GM18861 (cell line): ENCODE measurements around the gene CHM.
A peak's percentile ranks its signal among the peaks of the same experiment; 100 is the strongest.
"Not testable (repeated sequence)": the region's sequence is repeated elsewhere in the genome, so short reads cannot be mapped to it uniquely, and the experiment has no call there.

Source experiments
- ATAC-seq: cut with Tn5 transposase; IDR thresholded peaks from one replicate; pipeline ENCODE4 v1.9.1; 2021; ENCODE audit not compliant: unreplicated experiment

The CHM gene

GRCh38 chrX:86047174-86047935 is at the start of gene CHM:
CHM (minus strand) TSS chrX:86047558; CDS start chrX:86047532, 26 bp downstream.
- ATAC-seq, result peak; percentile 98

- ATAC-seq, result no peak
Observed at GRCh38 chrX:86078650-86079049, 31.3 kb upstream of the CHM start.

DNA sequence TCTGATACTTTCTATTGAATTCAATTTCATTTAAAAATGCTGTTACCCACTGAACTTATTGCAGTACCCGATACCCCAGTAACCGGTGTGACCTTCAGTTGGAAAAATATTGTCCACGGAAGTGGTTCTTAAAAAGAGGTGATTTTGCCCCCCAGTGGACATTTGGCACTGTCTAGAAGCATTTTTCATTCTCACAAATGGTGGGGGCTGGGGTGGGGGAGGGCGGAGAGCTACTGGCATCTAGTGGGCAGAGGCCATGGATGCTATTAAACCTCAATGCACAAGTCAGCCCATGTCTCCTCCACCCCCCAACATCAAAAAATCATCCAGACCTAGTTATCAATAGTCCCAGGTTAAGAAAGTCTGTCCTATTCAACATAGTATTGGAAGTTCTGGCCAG is 19.6 kb upstream of the CHM start:
- no peak for ATAC-seq

GRCh38 chrX:86061407-86061806 is 14.0 kb upstream of the CHM start:
- ATAC-seq, result no peak

DNA sequence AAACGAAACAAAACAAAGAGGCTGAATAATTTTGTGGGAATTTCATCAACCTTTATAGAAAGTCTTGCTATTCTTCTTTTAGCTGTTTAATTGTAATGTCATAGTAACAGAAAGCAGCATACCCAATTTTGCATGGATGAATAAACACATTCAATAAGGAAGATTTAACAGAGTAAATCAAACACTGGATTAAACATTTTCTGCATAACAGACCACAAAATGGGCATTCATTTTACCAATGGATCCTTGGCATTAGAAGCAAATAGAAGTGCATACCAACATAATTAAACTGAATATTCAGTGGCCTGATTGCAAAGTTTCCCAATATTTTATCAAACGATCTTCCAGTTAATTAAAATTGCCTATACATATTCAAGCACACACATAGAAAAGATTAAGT is 4.4 kb upstream of the CHM start:
- ATAC-seq, result no peak

DNA sequence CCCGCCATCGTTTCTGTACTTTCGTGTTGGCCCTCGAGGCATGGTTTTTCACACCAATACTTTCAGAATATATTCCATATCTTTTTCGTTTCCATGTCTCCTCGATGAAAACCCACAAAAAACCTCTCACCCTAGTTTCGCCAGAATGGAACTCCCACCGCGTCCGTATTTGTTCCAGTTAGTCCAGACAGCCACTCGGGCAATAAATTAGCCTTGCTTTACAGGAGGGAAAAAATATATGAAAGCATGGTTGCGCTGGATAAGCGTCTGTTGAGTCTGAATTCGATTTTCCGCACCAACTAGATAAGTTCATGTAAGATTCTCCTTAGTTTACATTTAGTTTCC is 550 bp upstream of the CHM start:
- ATAC-seq, result no peak

- ATAC-seq, result no peak
Observed at GRCh38 chrX:86044216-86044615, 3.1 kb downstream of the CHM start.

DNA sequence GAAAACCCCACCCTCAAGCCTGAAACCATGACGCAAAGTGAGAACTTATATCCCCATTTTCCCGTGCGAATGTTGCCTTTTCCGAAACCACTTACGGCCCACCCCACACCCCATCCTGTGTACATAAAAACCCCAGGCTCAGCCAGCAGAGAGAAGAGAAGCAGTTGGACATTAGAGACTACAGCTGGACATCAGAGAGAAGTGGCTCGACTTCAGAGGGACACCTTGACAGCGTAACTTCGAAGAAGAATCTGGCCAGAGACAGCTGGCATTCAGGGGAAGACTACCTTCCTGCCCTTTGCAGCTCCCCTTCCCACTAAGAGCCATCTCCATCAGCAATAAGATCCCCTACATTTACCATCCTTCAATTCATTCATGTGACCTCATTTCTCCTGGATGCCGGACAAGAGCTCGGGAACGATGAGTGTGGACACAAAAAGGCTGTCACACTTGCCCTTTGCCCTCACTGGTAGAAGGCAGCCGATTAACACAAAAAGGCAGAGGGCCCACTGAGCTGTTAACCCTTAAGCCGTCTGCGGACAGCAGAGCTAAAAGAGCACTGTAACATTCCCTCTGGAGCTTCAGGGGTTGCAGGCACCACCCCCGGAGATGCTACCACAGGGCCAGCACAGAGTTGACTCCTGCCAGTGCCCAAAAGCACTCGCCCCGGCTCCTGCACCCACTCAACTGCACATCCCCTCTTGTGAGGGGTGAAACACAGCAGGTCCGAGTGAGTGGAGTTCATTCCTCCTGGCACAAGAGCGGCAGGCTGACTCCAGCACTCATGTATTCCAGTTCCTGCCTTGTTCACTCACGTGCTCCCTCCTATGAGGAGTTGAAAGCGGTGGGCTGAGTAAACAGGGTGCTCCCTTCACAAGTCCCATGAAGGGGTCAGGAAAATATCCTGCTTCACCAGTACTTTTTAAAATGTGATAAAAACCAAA is 7.5 kb downstream of the CHM start:
- ATAC-seq, result no peak

DNA sequence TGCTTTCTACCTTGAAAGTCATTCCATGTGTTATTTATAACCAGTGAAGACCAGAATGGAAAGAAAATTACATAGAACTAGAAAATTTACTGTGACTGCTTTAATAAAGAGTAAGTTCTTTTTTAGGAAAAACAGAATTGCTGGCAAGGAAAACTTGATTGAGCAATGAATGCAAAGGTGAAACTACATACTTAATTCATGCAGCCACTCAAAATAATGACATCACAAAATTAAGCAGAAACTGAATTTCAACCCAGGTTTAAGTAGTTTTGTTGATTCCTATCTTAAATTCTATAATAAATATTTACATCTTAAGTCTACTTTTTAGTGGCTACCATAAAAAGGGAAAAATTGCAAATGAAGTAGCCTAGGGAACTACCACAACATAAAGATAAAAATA is 14.0 kb downstream of the CHM start:
- ATAC-seq, result no peak

DNA sequence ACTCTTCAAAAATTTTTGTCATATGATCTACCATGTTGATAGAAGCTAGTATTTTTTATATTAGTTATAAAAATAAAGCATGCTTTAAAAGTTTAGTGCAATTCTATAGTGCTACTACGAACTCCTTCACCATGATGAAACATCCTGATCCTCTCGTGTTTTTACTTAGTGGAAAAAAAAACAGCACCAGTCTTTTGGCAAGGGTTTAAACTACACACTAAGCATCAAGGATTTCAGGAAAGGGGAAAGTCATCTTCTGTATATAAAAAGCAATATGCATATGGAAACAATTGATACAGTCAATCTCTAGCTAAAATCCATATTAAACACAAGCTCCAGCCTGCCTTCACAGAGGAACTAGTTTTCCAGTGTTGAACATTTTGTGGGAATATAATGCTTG is 18.7 kb downstream of the CHM start:
- ATAC-seq, result no peak

DNA sequence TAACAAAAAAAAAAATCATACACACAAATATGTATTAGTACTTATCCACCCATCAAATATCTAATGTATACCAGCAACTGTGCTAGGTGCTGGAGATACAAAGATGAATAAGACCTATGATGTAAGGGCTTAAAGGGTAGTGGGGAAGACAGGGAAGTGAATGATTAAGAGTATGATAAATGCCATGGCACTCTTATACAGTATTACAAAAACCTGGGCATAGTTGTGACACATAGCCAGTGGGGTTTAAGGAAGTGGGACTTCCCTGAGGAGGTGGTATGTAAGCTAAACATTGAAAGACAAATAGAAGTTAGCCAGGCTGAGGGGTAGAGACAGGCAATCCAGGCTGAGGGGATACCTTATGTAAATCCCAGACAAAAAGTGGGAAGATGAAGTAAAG is 23.5 kb downstream of the CHM start:
- ATAC-seq, result no peak

GRCh38 chrX:86021652-86022289 is 25.6 kb downstream of the CHM start:
- ATAC-seq, result no peak

- ATAC-seq, result no peak
Observed at GRCh38 chrX:86016139-86016538, 31.2 kb downstream of the CHM start.

- ATAC-seq, result not testable (repeated sequence)
Observed at GRCh38 chrX:86014959-86015358, 32.4 kb downstream of the CHM start.

DNA sequence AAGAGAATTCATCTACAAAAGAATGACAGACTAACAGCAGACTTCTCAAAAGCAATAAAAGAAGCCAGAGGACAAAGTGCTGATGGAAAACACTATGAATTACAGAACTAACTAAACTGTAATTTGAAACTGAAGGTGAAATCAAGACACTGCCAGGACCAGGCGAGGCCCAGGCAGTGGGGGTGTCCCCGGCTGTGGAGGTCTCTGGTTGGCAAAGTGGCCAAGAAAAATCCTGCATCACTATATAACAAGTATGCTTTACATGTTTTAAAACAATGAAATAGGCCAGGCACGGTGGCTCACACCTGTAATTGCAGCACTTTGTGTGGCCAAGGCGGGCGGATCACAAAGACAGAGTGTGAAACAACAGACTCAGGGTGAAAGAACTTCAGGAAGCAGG is 32.9 kb downstream of the CHM start:
- no peak for ATAC-seq

GRCh38 chrX:86013792-86014191 is 33.6 kb downstream of the CHM start:
- ATAC-seq, result no peak

- ATAC-seq, result no peak
Observed at GRCh38 chrX:86012188-86012587, 35.2 kb downstream of the CHM start.

DNA sequence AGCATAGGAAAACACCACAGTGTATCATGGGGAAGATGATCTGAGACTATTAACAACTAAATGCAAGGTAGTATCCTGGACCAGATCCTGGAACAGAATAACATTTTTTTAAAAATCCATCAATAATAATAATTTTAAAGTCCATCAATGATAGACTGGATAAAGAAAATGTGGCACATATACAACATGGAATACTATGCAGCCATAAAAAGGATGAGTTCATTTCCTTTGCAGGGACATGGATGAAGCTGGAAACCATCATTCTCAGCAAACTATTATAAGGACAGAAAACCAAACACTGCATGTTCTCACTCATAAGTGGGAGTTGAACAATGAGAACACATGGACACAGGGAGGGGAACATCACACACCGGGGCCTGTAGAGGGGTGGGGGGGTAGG is 37.6 kb downstream of the CHM start:
- ATAC-seq, result not testable (repeated sequence)

- ATAC-seq, result not testable (repeated sequence)
Observed at GRCh38 chrX:86007891-86008290, 39.5 kb downstream of the CHM start.

- peak; percentile 57 for ATAC-seq
Observed at GRCh38 chrX:86002076-86002896, 45.1 kb downstream of the CHM start.

DNA sequence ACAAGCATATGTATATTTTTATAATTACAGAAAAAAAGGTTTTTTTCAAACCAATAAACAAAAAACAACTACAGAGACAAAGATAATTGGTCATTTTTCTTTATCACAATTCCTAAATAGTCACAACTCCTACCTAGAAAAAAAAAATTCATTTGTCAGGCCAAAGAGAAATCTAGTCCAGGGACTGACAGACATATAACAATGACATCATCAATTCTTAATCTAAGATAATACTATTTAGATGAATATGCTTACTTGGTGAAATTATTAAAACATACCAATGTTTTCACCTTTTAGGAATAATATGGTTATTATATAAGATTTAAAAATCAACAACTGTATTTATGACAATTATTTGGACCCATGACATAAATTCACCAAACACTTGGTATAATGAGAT is 48.4 kb downstream of the CHM start:
- no peak for ATAC-seq
